IMR-90 (cell line): ENCODE measurements around the gene CXCL16.

Source experiments
- CEBPB ChIP-seq: IDR thresholded peaks from 2 replicates; pipeline ENCODE4 v1.6.1; 2012; ENCODE audit warnings: low read depth, low read length, improper control_type of control experiment
- CTCF ChIP-seq: conservative IDR thresholded peaks from 2 replicates; pipeline ENCODE4 v1.5.1; 2012; ENCODE audit warnings: mild to moderate bottlenecking, low read depth, low read length, improper control_type of control experiment
- FOS ChIP-seq: fragments of 150-350 bp; IDR thresholded peaks from 2 replicates; pipeline ENCODE4 v1.6.1; 2016; ENCODE audit warnings: low read depth, low read length
- POLR2A ChIP-seq: IDR thresholded peaks from 2 replicates; pipeline ENCODE4 v1.6.1; 2012; ENCODE audit warnings: mild to moderate bottlenecking, low read depth, low read length
- RAD21 ChIP-seq: IDR thresholded peaks from 2 replicates; pipeline ENCODE4 v1.6.1; 2012; ENCODE audit warnings: low read length, improper control_type of control experiment
- RFX5 ChIP-seq: IDR thresholded peaks from 2 replicates; pipeline ENCODE4 v1.8.0; 2012; ENCODE audit warnings: low read depth, mild to moderate bottlenecking, low read length, moderate library complexity
- USF2 ChIP-seq: fragments of 150-350 bp; IDR thresholded peaks from 2 replicates; pipeline ENCODE4 v1.6.1; 2017; ENCODE audit warnings: mild to moderate bottlenecking, antibody characterized with exemption, low read length, low read depth

GRCh38 chr17:4696437-4696805 lies 43.3 kb downstream of the CXCL16 start:
- TF ChIP-seq CTCF (no peak), POLR2A (no peak), RAD21 (no peak), RFX5 (no peak), USF2 (no peak), CEBPB (no peak), FOS (no peak)
